Uterus (tissue), 2 donors: ENCODE data around the gene OPRM1.

ENCODE experiments used
- CTCF ChIP-seq, 4 experiments: fragments of 200-600 bp in 2 of 4; fragments of 450-650 bp in 2 of 4; sonication (generic) in 2 of 4; IDR thresholded peaks; one replicate each; pipeline ENCODE4 v1.5.1; 2016 to 2019; ENCODE audit warnings: antibody characterized with exemption in 4 of 4, mild to moderate bottlenecking in 2 of 4, moderate library complexity in 1 of 4
- POLR2A ChIP-seq, 2 donors: fragments of 450-650 bp; IDR thresholded peaks; one replicate each; pipeline ENCODE4 v1.6.1; 2016; ENCODE audit warnings: antibody characterized with exemption in 2 of 2, mild to moderate bottlenecking in 1 of 2, moderate library complexity in 1 of 2

- no peak for TF ChIP-seq POLR2A (IDR thresholded peaks at IDR 0.05)
- no peak for TF ChIP-seq CTCF (IDR thresholded peaks at IDR 0.05)
These were observed 195.2 kb downstream of the OPRM1 start for GRCh38 chr6:154234019-154234772.
